NCI-H2029 (cell line): ENCODE results near the gene OLFML2B.

Experiments used
- DNase-seq: peaks from one replicate; lab custom pipeline; 2025; lab: John Stamatoyannopoulos, UW

The OLFML2B gene

DNA sequence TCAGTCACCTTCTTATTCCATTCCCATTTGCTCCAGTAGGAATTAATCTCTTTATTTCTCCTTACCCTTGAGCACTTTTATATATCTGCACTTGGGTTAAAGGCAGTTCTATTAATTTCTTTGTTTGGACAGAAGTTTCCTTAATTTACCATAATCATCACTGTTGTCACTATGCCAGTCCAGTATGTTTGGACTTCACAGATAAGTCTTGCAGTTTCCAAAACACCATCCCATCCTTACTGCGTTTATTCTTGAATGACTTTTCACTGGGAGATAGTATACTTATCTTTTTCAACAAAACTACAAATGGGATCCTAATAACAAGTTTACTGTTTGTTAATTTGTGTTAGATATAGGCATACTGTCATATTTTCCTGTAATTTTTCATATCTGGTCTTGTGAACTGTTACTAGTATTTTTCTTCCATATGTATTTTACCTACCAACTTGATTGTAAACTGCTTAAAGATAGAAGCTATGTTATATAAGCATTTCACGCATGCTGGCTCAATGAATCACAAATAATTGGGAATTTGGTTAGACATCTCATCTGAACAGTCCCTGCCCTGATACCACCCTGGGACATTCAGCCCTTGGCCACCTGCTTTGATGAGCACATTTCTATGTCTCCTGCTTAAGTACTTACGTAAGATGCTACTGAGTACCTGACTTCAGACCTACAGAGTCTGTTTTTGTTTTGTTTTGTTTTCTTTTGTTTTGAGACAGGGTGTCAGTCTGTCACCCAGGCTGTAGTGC lies 78.2 kb downstream of the OLFML2B start:
- no peak for DNase-seq

DNA sequence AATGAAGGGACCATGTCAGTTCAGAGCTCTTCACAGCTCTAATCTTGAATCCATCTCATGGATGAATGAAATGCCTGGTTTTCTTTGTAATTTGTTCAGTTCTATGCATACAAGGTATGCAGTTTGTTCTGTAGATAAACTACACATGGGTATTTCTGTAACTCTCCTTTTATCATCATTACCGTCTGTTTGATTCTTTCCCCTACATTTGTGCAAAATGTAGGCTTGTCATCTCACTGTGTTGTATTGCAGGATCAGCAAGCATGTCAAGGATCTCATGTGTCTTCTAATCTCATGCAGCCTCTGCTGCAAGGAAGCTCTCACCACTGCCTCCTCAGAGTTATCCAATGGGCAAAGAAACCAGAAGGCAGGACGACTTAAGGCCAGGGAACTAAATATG lies 79.3 kb downstream of the OLFML2B start:
- DNase-seq: no peak

DNA sequence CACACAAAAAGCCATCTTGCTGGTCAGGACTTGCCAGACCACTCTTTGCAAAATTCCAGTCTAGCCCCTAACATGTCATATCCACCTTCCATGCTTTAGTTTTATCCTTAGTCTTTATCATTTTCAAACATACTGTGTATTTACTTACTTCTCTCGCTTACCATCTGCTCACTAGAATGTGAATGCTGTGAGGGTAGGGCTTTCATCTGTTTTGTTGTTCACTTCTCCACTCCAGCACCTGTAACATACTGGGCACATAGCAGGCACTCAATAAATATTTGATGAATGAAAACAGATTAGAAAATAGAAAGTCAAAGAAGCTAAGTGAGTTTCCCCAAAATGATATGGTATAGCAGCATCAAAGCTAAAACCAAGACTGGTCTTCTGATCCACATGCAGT lies 79.9 kb downstream of the OLFML2B start:
- no peak for DNase-seq

DNA sequence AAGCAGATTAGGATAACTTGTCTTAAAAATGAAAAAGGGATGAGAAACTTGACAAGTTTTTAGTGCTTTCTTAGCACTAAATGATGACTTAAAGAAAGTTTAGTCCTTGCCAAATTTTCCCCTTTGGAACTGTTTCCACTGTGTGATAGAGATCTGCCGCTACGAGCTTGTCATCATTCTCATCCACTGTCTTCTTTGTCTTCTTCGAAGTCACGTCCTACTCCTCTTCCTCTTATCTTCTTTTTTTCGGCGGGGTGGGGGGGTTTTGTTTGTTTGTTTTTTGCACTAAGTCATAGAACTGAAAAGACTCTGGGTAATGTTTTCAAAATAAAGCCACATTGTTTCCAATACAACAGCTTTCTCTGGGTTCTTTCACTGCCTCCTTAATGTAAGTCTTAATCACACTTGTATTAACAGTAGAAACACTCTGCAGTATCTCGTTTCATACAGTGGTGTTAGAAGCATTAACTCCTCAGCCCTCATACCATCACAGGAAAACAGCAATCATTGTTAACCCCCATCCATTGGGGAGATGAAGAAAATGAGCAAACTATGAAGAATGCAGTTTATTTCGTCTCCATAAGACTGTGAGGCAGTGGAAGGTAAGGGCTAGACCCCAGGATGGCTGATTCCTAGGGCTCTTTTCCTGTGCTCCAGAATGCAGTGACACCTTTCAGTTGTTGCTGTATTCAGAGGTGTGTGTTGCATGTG lies 81.8 kb downstream of the OLFML2B start:
- DNase-seq: no peak

DNA sequence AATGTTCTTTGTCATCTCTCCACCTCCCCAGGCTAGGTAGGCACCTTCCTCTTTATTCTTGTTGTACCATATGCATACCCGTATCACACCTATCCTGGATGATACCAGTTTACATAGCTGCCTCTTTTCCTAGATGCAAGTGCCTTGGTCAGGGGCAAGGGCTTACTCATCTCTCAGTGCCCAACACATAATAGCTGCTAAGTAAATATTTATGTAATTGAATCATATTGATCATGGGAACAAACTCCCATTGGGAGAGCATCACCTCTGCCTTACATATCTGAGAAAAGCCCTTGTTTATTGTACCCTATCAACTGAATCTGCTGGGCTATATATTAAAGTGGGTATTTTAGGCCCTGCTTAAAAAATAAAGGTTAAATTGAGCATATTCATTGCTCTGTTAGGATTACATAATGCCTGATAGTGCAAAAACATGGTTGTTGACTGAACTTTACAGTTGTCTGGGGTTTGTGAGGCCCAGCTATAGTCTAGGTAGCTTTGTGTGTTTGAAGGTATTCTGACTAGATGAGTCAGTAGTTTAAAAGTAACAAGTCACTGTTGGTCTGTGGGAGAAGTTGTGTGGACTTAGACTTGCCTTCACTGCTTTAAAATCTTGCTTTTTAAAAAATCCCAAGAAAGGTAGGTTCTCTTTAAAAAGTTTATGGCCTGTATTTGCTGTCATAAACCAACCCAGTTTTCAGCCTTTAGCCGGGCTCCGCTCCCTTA lies 82.6 kb downstream of the OLFML2B start:
- DNase-seq: no peak

DNA sequence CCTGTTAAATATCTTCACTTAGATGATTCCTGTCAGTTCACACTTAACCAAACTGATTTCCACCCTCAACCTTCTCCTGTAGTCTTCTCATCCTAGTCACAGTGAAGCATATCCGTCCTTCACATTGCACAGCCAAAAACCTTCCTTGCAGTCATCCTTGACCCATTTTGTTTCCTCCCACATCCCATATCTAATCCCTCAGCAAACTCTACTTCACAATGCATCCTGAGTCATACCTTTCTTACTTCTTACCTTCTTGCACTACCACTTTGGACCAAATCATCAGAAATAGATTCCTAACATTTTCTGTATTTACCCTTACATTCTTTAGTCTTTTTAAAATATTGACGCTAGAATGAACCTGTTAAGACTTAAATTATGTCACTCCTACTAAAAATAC lies 86.9 kb downstream of the OLFML2B start:
- no peak for DNase-seq

DNA sequence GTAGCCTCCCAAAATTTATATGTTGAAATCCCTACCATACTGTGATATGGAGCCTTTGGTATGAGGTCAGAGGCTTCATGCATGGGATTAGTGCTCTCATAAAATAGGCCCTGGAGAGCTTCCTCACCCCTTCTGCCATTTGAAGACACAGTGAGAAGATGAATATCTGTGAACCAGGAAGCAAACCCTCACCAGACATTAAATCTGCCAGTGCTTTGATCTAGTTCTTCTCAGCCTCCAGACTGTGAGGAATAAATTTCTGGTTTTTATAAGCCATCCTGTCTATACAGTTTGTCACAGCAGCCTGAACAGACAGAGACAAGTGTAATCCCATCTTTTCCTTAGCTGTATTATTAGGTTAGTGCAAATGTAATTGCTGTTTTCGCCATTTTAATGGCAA lies 88.4 kb downstream of the OLFML2B start:
- DNase-seq: no peak

DNA sequence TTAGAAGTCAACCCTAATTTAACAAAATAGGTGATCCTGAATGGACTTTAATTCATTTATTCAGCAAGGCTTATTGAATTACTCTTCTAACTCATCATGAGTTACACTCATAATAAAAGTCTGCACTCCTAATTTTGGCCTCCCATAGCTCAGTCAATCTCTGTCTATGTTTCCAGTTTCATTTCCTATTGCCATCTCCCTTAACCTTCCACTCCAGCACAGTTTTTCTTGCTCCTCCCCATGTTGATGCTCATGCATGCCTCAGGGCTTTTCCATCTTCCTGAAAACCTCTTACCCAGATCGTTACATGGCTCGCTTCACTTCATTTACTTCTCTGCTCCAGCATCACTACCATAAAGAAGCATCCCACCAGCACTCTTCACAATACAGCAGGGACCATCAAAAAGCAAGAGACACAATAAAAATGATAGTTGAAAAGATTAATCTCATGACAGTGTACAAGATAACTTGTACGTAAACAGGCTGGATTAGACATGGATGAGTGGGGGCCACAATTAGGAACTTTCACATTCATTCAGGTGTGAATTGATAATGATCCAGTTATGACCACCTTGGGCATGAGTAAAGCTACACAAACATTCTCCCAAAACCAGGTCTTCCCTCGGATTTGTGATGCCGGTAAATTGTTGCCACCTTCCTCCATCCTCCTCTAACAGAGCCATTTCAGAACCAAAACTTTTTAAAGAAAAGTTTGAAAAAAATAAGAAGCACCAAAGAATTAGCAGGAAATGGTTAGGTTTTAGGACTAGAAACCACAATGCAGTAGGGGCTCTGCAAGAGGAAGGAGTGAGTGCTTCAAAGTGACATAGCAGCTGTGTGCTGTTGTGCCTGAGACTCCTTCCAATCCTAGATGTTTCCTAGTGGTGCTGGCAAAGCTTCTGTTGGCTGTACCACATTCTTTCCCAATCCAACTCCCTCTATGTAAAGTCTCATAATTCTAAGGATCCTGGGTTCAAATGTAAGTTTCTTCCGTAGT lies 89.8 kb downstream of the OLFML2B start:
- no peak for DNase-seq
